ENCODE measurements around the gene RPS3. TPM values are rescaled to one million over a fixed set of nuclear protein-coding genes. Genes with fewer than 3 reads are reported as not detected.

The RPS3 gene
- polyA plus RNA-seq, 1 of the 3 experiments (the other 2 are of a cell fraction): 4,540 TPM

DNA sequence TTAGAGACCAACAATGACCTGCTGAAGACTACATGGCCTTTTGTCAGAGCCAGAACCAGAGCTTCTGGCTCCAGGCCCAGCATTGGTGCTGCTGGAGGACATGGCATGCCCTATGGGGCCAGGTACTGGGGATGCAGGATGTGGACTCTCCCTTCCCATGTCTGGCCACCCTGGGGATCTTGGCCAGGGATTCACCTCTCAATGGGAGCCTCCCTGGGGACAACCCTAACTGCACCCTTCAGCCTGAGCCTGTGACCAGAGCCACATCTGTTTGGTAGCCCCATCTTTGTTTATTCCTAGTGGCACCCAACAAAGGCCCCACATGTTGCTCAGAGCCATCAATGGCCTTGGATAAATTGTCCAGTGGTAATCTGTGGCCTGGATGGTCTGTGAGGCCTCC lies 27.9 kb downstream of the RPS3 start:
- CTCF ChIA-PET: interaction anchor here (1.9 to 3.8 kb wide), 2 partner anchors 20 to 147 kb away, joined by 8 to 16 read pairs; no protein-coding TSS in a partner anchor
- peaks cover 9% of the 10 kb centered on the region for H3K27me3 ChIP-seq (ENCODE audit: insufficient read depth)
- peaks cover 0 to 21% of the 10 kb centered on the region in 2 experiments; a peak in 1 of 4 replicates for H3K4me1 ChIP-seq (ENCODE audit: control insufficient read depth in 1 of 2, insufficient read depth in 2 of 2, low read depth in 1 of 2, low read length in 1 of 2)
- peaks cover 6 to 11% of the 10 kb centered on the region in 2 experiments for H3K36me3 ChIP-seq (replicated peaks in 1 of 2; ENCODE audit: control insufficient read depth in 1 of 2, insufficient read depth in 2 of 2, low read length in 1 of 2)
- H2AFZ ChIP-seq (ENCODE audit: low read depth): no peak overlapping the region
- H3K9me3 ChIP-seq: no peaks in the 10 kb centered on the region
- TF ChIP-seq USF1 (IDR thresholded peaks at IDR 0.05; ENCODE audit: borderline replicate concordance, low read depth) (no peak), TEAD4 (IDR thresholded peaks at IDR 0.05; ENCODE audit: borderline replicate concordance, insufficient read depth) (no peak), FOXM1 (IDR thresholded peaks at IDR 0.05; ENCODE audit: low read depth) (no peak), MXI1 (IDR thresholded peaks at IDR 0.05; ENCODE audit: low read depth, low read length) (no peak), GATA2 (CRISPR knock-in tag; IDR thresholded peaks at IDR 0.05) (no peak), RXRA (IDR thresholded peaks at IDR 0.05; ENCODE audit: borderline replicate concordance, low read depth) (no peak), TCF12 (IDR thresholded peaks at IDR 0.05) (no peak), RAD21 (IDR thresholded peaks at IDR 0.05; ENCODE audit: low read length) (no peak)
- TF ChIP-seq, protein P1, sequence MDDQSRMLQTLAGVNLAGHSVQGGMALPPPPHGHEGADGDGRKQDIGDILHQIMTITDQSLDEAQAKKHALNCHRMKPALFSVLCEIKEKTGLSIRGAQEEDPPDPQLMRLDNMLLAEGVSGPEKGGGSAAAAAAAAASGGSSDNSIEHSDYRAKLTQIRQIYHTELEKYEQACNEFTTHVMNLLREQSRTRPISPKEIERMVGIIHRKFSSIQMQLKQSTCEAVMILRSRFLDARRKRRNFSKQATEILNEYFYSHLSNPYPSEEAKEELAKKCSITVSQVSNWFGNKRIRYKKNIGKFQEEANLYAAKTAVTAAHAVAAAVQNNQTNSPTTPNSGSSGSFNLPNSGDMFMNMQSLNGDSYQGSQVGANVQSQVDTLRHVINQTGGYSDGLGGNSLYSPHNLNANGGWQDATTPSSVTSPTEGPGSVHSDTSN (IDR thresholded peaks at IDR 0.05): no peak
- TF ChIP-seq, protein P2, sequence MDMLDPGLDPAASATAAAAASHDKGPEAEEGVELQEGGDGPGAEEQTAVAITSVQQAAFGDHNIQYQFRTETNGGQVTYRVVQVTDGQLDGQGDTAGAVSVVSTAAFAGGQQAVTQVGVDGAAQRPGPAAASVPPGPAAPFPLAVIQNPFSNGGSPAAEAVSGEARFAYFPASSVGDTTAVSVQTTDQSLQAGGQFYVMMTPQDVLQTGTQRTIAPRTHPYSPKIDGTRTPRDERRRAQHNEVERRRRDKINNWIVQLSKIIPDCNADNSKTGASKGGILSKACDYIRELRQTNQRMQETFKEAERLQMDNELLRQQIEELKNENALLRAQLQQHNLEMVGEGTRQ (IDR thresholded peaks at IDR 0.05; ENCODE audit: borderline replicate concordance, low read depth, low read length): no peak
- TF ChIP-seq, protein P3, sequence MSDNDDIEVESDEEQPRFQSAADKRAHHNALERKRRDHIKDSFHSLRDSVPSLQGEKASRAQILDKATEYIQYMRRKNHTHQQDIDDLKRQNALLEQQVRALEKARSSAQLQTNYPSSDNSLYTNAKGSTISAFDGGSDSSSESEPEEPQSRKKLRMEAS (IDR thresholded peaks at IDR 0.05; ENCODE audit: low read depth): no peak
- no peak overlapping the region for H3K27ac ChIP-seq (ENCODE audit: low read depth in 2 of 2, low read length in 1 of 2)
- no peaks in the 10 kb centered on the region for H3K79me2 ChIP-seq (ENCODE audit: insufficient read depth)
- DNase-seq: no peak
- no peaks in the 10 kb centered on the region for H4K20me1 ChIP-seq (ENCODE audit: insufficient read depth)
- no peak overlapping the region for H3K9ac ChIP-seq
- H3K4me3 ChIP-seq (ENCODE audit: low read depth in 2 of 2, low read length in 1 of 2): no peak overlapping the region
- no peak overlapping the region for H3K4me2 ChIP-seq
- POLR2A ChIA-PET: interaction anchor here (0.9 kb wide), 1 partner anchor 27 kb away, joined by 3 read pairs; no protein-coding TSS in a partner anchor
- peaks cover 4% of the 10 kb centered on the region for H3F3A ChIP-seq (replicated peaks; ENCODE audit: insufficient read depth)
- no peaks in the 10 kb centered on the region for H3K9me2 ChIP-seq

GRCh38 chr11:75428281-75428724 lies 29.0 kb downstream of the RPS3 start:
- CTCF ChIA-PET: interaction anchor here (0.5 to 6.2 kb wide), 7 partner anchors 12 to 908 kb away, joined by 3 to 41 read pairs (median 3); no protein-coding TSS in a partner anchor
- 22% methylated on average over 14 of the region's 32 CpGs for WGBS (ENCODE audit: low lambda C conversion rate)
- TF ChIP-seq EP300 (IDR thresholded peaks at IDR 0.05; ENCODE audit: borderline replicate concordance in 1 of 2, low read depth in 1 of 2, low read length in 1 of 2) (no peak), FOSL2 (IDR thresholded peaks at IDR 0.05; ENCODE audit: borderline replicate concordance, low read depth) (no peak), SIN3A (IDR thresholded peaks at IDR 0.05; ENCODE audit: borderline replicate concordance, low read depth, low read length) (peak; percentile 45; the same call in 1 of the 2 replicates), MEF2A (IDR thresholded peaks at IDR 0.05; ENCODE audit: borderline replicate concordance, low read depth) (no peak), YY1 (IDR thresholded peaks at IDR 0.05; ENCODE audit: low read depth) (no peak), NRF1 (IDR thresholded peaks at IDR 0.05; ENCODE audit: low read depth, low read length) (no peak), CHD2 (IDR thresholded peaks at IDR 0.05; ENCODE audit: low read length, partially characterized antibody) (peak; percentile 41), TAF1 (IDR thresholded peaks at IDR 0.05; ENCODE audit: borderline replicate concordance, low read depth, low read length) (peak; percentile 56), MXI1 (IDR thresholded peaks at IDR 0.05; ENCODE audit: low read depth, low read length) (peak; percentile 56; the same call in 1 of the 2 replicates), ELF1 (IDR thresholded peaks at IDR 0.05) (no peak), GABPA (IDR thresholded peaks at IDR 0.05; ENCODE audit: low read depth) (no peak), RFX5 (IDR thresholded peaks at IDR 0.05; ENCODE audit: low read length) (peak; percentile 47; the same call in 1 of the 2 replicates), POLR2AphosphoS5 (IDR thresholded peaks at IDR 0.05; ENCODE audit: low read depth, low read length) (peak; percentile 74), SMC3 (IDR thresholded peaks at IDR 0.05; ENCODE audit: low read depth, low read length) (no peak)
- TF ChIP-seq, protein P4, sequence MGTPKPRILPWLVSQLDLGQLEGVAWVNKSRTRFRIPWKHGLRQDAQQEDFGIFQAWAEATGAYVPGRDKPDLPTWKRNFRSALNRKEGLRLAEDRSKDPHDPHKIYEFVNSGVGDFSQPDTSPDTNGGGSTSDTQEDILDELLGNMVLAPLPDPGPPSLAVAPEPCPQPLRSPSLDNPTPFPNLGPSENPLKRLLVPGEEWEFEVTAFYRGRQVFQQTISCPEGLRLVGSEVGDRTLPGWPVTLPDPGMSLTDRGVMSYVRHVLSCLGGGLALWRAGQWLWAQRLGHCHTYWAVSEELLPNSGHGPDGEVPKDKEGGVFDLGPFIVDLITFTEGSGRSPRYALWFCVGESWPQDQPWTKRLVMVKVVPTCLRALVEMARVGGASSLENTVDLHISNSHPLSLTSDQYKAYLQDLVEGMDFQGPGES (IDR thresholded peaks at IDR 0.05; ENCODE audit: low read depth, low read length): peak; percentile 31; the same call in 1 of the 2 replicates
- TF ChIP-seq, protein P3 (IDR thresholded peaks at IDR 0.05; ENCODE audit: low read depth): peak; percentile 72

More at GRCh38 chr11:75428281-75428724, 29.0 kb downstream of the RPS3 start:
- Histone ChIP-seq H4K20me1 (ENCODE audit: insufficient read depth) (no peaks in the 10 kb centered on the region), H3K27ac (ENCODE audit: low read depth in 2 of 2, low read length in 1 of 2) (peak overlapping the region in 1 of 2 experiments; percentile 53; a peak in 1 of 4 replicates), H3K9me3 (no peaks in the 10 kb centered on the region), H3K4me3 (ENCODE audit: low read depth in 2 of 2, low read length in 1 of 2) (peak overlapping the region; percentile 54 to 55; a peak in 3 of 4 replicates), H3K9me2 (no peaks in the 10 kb centered on the region), H3K79me2 (ENCODE audit: insufficient read depth) (no peaks in the 10 kb centered on the region), H3K9ac (no peak overlapping the region), H3K36me3 (replicated peaks in 1 of 2; ENCODE audit: control insufficient read depth in 1 of 2, insufficient read depth in 2 of 2, low read length in 1 of 2) (no peaks in the 10 kb centered on the region), H2AFZ (ENCODE audit: low read depth) (peak overlapping the region; percentile 48), H3K27me3 (ENCODE audit: insufficient read depth) (peaks cover 9% of the 10 kb centered on the region), H3K4me1 (ENCODE audit: control insufficient read depth in 1 of 2, insufficient read depth in 2 of 2, low read depth in 1 of 2, low read length in 1 of 2) (peaks cover 0 to 21% of the 10 kb centered on the region in 2 experiments; a peak in 1 of 4 replicates), H3K4me2 (peak overlapping the region; percentile 80), H3F3A (replicated peaks; ENCODE audit: insufficient read depth) (peaks cover 4% of the 10 kb centered on the region)
- peak; percentile 99 for DNase-seq
- POLR2A ChIA-PET: interaction anchor here (0.6 to 1.3 kb wide), 9 partner anchors 9 to 204 kb away, joined by 3 to 5 read pairs (median 3); partner anchors contain the start of gene GDPD5
